ENCODE data around the gene ELL.

Gene ELL

DNA sequence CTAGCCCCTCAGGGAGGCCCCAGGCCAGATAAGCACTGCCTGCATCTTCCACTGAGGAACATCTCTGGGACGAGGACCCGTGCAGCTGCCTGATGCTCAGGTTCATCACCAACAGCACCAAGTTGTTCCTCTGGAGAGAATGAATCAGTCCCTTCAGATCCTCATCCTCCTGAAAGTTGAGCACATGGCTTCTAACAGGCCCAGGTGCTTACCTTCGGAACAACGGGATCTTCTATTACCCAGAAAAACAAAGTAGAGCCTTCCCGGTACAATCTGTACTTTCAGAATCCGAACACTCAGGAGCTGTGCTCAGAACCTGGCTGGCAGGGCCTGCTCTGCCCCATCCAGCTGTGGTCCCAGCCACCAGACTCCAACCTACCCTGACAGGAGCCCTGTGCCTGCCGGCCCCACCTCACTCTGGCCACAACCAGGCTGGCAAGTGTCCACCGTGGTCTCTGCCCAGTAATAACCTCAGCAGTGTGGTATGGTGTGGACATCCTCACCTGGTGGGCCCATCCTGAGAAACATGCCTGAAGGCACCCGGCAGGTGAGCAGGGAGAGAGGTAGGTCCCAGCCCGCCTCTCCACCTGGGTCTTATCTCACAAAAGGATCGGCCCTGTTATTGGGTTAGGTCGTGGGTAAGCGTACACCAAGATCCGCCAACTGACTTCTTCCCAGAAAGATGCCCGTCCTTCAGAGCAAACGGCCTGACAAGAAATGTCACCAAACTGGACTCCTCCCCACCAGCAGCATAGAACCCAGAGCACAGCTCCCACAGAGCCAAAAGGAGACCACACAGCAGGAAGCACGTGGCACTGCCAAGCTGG lies 34.1 kb downstream of the ELL start:
- DNase-seq = no peak

DNA sequence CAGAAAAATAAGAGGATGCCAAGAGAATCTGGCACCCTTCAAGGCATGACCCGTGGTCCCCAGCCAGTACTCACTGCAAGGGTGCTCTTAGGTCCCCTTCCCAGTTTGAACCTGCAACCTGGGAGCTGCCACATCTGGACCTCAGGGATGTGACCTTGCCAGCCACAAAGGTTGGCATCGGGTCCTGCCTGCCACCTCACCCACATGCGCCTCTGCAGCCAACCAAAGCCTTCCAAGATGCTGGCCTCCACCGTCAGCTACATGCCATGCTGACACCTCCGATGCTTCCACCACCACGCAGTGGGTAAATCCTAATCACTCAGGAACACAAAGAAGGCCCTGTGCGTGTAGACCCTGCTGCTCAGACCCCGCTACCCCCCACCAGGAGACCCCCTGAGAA lies 35.1 kb downstream of the ELL start:
- DNase-seq = no peak

- DNase-seq = no peak
Observed at GRCh38 chr19:18484992-18485391, 36.9 kb downstream of the ELL start.

- DNase-seq = no peak
Observed at GRCh38 chr19:18483119-18483890, 38.6 kb downstream of the ELL start.

GRCh38 chr19:18481505-18482222 lies 40.2 kb downstream of the ELL start:
- DNase-seq = no peak

DNA sequence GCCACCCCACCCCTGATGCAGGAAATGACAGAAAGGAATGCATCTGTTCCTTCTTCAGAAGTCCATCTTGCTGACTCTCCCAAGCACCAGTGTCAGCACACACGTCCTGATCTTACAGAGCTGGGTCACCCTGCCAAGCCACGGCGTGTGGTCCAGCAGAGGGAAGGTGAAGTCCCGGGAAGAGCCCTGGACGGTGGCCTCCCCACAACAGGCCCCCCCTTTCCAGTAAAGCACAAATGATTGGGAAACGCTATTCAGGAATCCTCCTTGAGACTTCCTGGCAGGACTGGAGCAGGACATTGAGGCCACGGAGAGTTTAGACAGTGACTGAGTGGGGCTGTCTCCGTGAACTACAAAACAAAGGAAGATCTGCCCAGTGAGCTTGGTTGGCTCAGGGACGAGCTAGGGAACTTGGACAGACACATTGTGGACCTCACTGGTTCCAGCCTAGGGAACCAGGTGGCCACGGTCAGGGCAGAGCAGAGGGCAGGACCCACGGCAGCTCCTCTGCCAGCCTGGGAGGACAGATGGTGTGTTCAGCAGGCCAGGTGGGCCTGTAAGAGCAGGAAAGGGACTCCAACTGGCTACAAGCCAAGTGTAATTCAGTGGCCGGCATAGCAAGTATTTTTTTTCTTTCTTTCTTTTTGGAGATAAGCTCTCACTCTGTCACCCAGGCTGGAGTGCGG lies 41.7 kb downstream of the ELL start:
- DNase-seq = no peak

GRCh38 chr19:18478545-18479311 lies 43.1 kb downstream of the ELL start:
- no peak for DNase-seq

DNA sequence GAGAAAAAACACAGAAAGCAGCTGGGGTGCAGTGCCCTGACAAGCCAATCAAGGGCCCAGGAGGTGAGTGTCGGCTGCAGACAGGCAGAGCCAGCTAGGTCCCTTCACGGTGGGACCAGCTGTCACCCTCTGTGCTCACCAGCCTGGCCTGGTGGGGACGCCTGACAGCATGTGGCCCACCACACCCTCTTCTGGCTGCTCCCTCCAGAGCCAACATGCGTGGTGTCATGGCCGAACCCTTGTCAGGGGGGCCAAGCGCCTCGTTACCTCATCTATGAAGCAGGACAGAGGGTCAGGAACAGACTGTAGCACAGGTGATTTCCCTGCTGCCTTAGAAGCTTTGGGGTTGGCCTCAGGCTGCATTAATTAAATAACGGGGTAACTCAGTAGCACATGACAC lies 43.9 kb downstream of the ELL start:
- DNase-seq = no peak

DNA sequence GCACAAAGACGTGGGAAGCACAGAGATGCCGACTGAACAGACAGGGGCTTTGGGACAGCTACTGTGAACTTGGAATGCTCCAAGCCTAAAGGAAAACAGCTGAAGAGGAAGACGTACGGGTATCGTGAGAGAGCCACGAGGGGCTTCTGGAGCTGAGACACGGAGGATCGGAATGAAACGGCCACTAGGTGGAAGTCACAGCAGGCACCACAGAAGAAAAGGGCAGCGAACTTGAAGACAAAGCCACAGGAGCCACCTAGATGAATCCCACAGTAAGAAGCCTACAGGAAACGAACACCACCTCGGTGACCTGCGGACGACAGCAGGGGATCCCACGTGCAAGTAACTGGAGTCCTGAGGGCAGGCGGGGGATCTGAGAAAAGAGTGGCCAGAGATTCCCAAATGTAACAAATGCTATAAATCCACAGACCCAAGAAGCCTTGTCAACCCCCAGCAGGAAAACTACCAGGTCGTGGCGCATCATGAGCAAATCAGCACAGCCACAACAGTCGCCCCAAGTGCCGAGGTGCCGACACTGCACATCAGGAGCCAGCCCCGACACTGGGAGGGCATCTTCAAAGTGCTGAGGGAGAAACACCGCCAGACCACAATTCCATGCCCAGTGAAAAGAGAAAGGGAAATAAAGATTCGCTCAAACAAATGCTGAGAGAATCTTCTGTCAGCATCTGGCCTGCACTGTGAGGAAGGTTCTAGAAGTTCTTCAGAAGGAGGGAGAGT lies 44.7 kb downstream of the ELL start:
- no peak for DNase-seq

- no peak for DNase-seq
Observed at GRCh38 chr19:18476507-18477041, 45.3 kb downstream of the ELL start.

- no peak for DNase-seq
Observed at GRCh38 chr19:18475762-18476331, 46.0 kb downstream of the ELL start.

- no peak for DNase-seq
Observed at GRCh38 chr19:18475004-18475453, 46.8 kb downstream of the ELL start.

- DNase-seq = no peak
Observed at GRCh38 chr19:18474366-18474887, 47.4 kb downstream of the ELL start.

DNA sequence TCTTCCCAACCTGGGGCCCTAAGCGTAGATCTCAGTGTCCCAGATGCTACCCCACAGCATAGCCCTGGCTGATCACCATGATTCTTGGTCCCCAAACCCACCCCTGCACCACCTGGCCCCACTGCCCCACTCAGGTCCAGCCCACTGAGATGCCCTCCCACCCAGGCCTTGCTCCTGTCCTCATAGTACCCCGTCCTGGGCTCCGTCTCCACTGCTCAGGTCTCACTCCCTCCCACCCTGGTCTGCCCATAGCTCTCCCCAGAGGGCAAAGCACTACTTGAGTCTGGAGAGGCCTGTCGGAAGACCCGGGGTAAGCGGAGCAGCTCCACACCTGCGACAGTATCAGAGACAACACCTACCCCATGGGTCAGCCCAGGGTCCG lies 48.2 kb downstream of the ELL start:
- DNase-seq = no peak

- DNase-seq = no peak
Observed at GRCh38 chr19:18473003-18473705, 48.7 kb downstream of the ELL start.

GRCh38 chr19:18470787-18471186 lies 51.1 kb downstream of the ELL start:
- no peak for DNase-seq

- DNase-seq = no peak
Observed at GRCh38 chr19:18469069-18469846, 52.6 kb downstream of the ELL start.

GRCh38 chr19:18468517-18468916 lies 53.4 kb downstream of the ELL start:
- DNase-seq = no peak

GRCh38 chr19:18467978-18468377 lies 53.9 kb downstream of the ELL start:
- DNase-seq = no peak

Data from NCI-H2081 treated with DMSO at 0.1 percent for 48 hours (cell line).